ENCODE measurements around the gene TMEM220.

TMEM220 gene

DNA sequence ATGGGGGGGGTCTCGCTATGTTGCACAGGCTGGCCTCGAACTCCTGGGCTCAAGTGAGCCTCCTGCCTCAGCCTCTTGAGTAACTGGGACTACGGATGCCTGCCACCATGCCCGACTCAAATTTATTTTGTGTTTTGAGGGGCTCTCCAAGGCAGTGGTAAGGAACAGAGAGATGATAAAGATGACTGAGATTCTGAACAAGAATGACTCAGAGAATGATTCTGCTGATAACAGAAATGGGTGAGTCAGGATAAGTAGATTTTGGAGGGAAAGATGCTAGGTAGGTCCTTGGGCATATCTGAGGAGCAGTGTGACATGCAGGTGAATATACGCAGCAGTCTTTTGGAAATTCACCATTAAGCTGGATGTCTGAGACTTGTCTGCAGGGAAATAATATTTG is 2.6 kb downstream of the TMEM220 start:
- TF ChIP-seq SUZ12 (IDR thresholded peaks at IDR 0.05; ENCODE audit: extremely low read depth, insufficient read depth, insufficient read length) (no peak), YY1 (IDR thresholded peaks at IDR 0.05; ENCODE audit: insufficient read depth, insufficient read length) (no peak), ZNF274 (IDR thresholded peaks at IDR 0.05; ENCODE audit: low read depth, low read length) (no peak)
- H3K4me3 ChIP-seq (ENCODE audit: insufficient read length, low read depth), result no peak overlapping the region
- DNase-seq (ENCODE audit: low read depth, low spot score), result no peak

DNA sequence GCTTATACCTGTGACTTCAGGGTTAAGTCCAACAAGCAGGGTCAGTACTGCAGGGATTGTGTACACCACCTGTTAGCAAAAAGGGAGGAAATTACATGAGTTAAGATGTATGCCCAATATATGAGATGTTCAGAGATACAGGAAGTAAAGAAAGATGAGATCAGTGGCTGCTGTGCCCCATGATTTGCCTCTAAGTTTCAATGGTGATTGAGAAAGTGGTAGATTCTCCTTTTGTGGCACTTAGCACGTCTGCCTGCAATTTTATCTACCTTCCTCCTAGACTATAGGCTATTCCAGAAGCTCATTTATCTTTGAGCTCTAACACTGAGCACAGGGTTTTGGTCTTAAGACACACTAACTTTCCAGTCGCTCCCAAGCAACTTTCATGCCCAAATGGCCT is 3.6 kb downstream of the TMEM220 start:
- TF ChIP-seq YY1 (IDR thresholded peaks at IDR 0.05; ENCODE audit: insufficient read depth, insufficient read length) (no peak), SUZ12 (IDR thresholded peaks at IDR 0.05; ENCODE audit: extremely low read depth, insufficient read depth, insufficient read length) (no peak), ZNF274 (IDR thresholded peaks at IDR 0.05; ENCODE audit: low read depth, low read length) (no peak)
- peaks cover 7% of the 10 kb centered on the region for H3K27me3 ChIP-seq (ENCODE audit: insufficient read depth, insufficient read length)
- DNase-seq (ENCODE audit: low read depth, low spot score), result no peak
- H3K9ac ChIP-seq (ENCODE audit: insufficient read length, low read depth), result no peak overlapping the region
- H3K4me3 ChIP-seq (ENCODE audit: insufficient read length, low read depth), result no peak overlapping the region
- H3K4me1 ChIP-seq (ENCODE audit: insufficient read depth, insufficient read length), result no peaks in the 10 kb centered on the region
- peaks cover 16% of the 10 kb centered on the region for H3K36me3 ChIP-seq (ENCODE audit: insufficient read depth, insufficient read length, low read length)
- no peaks in the 10 kb centered on the region for H3K9me3 ChIP-seq (ENCODE audit: insufficient read depth, low read length)

More for the DNA sequence above, 2.6 kb downstream of the TMEM220 start:
- peaks cover 7% of the 10 kb centered on the region for H3K27me3 ChIP-seq (ENCODE audit: insufficient read depth, insufficient read length)
- no peak overlapping the region for H3K9ac ChIP-seq (ENCODE audit: insufficient read length, low read depth)
- H3K36me3 ChIP-seq (ENCODE audit: insufficient read depth, insufficient read length, low read length), result peaks cover 16% of the 10 kb centered on the region
- peaks cover 2% of the 10 kb centered on the region for H3K4me1 ChIP-seq (ENCODE audit: insufficient read depth, insufficient read length)
- no peaks in the 10 kb centered on the region for H3K9me3 ChIP-seq (ENCODE audit: insufficient read depth, low read length)

DNA sequence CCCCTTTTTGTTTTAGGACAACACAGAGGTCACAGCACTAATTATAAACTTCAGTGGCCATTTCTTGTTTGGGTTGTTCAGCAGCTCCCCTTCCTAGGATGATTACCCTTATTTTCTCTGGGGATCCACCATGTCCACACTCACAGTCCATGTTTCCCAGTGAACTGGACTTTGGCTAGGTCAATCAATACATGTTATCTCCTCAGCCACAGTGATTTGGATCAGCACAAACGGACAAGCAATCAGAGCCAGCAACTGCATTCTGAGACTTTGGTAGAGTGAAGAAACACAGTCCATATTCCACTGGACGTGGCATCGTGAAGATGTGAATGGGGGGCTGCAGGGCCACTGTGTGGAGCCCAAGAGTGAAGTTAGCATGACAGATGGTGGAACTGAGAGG is 4.6 kb downstream of the TMEM220 start:
- TF ChIP-seq ZNF274 (IDR thresholded peaks at IDR 0.05; ENCODE audit: low read depth, low read length), result no peak
- no peak for TF ChIP-seq SUZ12 (IDR thresholded peaks at IDR 0.05; ENCODE audit: extremely low read depth, insufficient read depth, insufficient read length)
- TF ChIP-seq YY1 (IDR thresholded peaks at IDR 0.05; ENCODE audit: insufficient read depth, insufficient read length), result no peak
- DNase-seq (ENCODE audit: low read depth, low spot score), result no peak
- Histone ChIP-seq H3K9ac (ENCODE audit: insufficient read length, low read depth) (no peak overlapping the region), H3K27me3 (ENCODE audit: insufficient read depth, insufficient read length) (peaks cover 7% of the 10 kb centered on the region), H3K4me3 (ENCODE audit: insufficient read length, low read depth) (no peak overlapping the region), H3K4me1 (ENCODE audit: insufficient read depth, insufficient read length) (no peaks in the 10 kb centered on the region), H3K9me3 (ENCODE audit: insufficient read depth, low read length) (no peaks in the 10 kb centered on the region), H3K36me3 (ENCODE audit: insufficient read depth, insufficient read length, low read length) (peaks cover 16% of the 10 kb centered on the region)

DNA sequence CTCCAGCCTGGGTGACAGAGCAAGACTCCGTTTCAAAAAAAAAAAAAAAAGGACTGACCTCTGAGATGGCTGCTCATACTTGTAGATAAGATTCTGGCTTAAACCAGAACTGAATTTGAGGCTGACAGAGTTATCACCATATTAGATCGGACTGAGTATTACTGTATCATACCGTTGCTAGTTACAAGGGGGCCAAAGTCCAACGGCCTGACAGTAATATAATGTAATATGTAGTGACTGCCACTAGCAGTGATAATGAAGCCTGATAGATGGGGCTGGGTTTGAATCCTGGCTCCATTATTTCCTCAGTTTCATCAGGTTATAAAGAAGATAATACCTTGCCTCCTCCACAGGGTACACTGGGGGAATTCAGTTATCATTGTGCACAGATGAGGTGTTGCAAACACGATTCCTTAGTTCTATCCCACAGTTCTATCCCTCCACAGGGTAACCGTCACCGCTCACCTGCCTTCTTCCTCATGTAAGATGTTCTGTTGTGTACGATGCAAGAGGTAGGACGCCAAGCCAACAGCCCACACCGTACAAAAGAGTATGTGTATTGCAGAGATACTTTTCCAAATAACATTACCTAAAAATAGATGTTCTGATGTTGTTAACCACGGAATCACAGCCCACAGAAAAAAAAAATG is 5.2 kb downstream of the TMEM220 start:
- no peak overlapping the region for H3K9ac ChIP-seq (ENCODE audit: insufficient read length, low read depth)
- H3K9me3 ChIP-seq (ENCODE audit: insufficient read depth, low read length), result no peaks in the 10 kb centered on the region
- no peak for TF ChIP-seq YY1 (IDR thresholded peaks at IDR 0.05; ENCODE audit: insufficient read depth, insufficient read length)
- TF ChIP-seq ZNF274 (IDR thresholded peaks at IDR 0.05; ENCODE audit: low read depth, low read length), result no peak
- TF ChIP-seq SUZ12 (IDR thresholded peaks at IDR 0.05; ENCODE audit: extremely low read depth, insufficient read depth, insufficient read length), result no peak
- H3K4me3 ChIP-seq (ENCODE audit: insufficient read length, low read depth), result no peak overlapping the region
- no peak for DNase-seq (ENCODE audit: low read depth, low spot score)
- H3K27me3 ChIP-seq (ENCODE audit: insufficient read depth, insufficient read length), result peaks cover 7% of the 10 kb centered on the region
- H3K4me1 ChIP-seq (ENCODE audit: insufficient read depth, insufficient read length), result no peaks in the 10 kb centered on the region
- H3K36me3 ChIP-seq (ENCODE audit: insufficient read depth, insufficient read length, low read length), result peaks cover 16% of the 10 kb centered on the region

DNA sequence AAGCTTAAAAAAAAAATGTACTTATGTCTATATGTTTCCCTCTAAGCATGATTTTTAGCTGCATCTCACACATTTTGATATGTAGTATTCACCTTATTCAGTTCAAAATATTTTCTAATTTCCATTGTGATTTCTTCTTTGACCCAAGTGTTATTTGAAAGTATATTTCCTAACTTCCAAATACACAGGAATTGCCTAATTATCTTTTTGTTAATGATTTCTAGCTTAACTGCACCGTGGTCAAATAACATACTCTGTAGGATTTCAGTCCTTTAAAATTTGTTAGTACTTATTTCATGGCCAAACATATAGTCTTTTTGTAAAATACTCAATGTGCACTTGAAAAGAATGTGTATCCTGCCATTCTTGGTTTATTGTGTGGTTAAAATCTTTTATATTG is 11.3 kb downstream of the TMEM220 start:
- no peaks in the 10 kb centered on the region for H3K4me1 ChIP-seq (ENCODE audit: insufficient read depth, insufficient read length)
- DNase-seq (ENCODE audit: low read depth, low spot score), result no peak
- peaks cover 3% of the 10 kb centered on the region for H3K36me3 ChIP-seq (ENCODE audit: insufficient read depth, insufficient read length, low read length)
- H3K27me3 ChIP-seq (ENCODE audit: insufficient read depth, insufficient read length), result no peaks in the 10 kb centered on the region
- no peak overlapping the region for H3K4me3 ChIP-seq (ENCODE audit: insufficient read length, low read depth)
- no peaks in the 10 kb centered on the region for H3K9me3 ChIP-seq (ENCODE audit: insufficient read depth, low read length)
- TF ChIP-seq SUZ12 (IDR thresholded peaks at IDR 0.05; ENCODE audit: extremely low read depth, insufficient read depth, insufficient read length), result no peak
- TF ChIP-seq ZNF274 (IDR thresholded peaks at IDR 0.05; ENCODE audit: low read depth, low read length), result no peak
- TF ChIP-seq YY1 (IDR thresholded peaks at IDR 0.05; ENCODE audit: insufficient read depth, insufficient read length), result no peak
- H3K9ac ChIP-seq (ENCODE audit: insufficient read length, low read depth), result no peak overlapping the region

DNA sequence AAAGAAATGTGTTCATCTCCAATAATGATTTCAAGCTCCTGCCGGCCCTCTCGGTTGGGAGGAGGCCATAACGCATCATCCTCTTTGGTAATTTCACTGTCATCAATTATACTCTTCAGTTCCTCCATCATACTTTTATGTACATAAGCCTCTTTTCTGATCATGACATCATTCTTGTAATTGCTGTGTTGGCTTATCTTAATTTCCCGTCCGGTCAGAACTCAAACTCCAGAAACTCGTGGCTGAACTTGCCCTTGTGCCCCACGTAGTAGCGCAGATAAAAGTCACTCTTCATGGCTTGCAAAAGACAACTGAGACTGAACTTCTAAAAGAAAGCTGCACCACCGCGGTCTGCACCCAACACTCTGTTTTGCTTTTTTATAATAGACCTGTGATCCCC is 13.6 kb downstream of the TMEM220 start:
- TF ChIP-seq YY1 (IDR thresholded peaks at IDR 0.05; ENCODE audit: insufficient read depth, insufficient read length) (no peak), ZNF274 (IDR thresholded peaks at IDR 0.05; ENCODE audit: low read depth, low read length) (no peak), SUZ12 (IDR thresholded peaks at IDR 0.05; ENCODE audit: extremely low read depth, insufficient read depth, insufficient read length) (no peak)
- H3K27me3 ChIP-seq (ENCODE audit: insufficient read depth, insufficient read length), result no peaks in the 10 kb centered on the region
- no peak for DNase-seq (ENCODE audit: low read depth, low spot score)
- no peak overlapping the region for H3K4me3 ChIP-seq (ENCODE audit: insufficient read length, low read depth)
- H3K9me3 ChIP-seq (ENCODE audit: insufficient read depth, low read length), result no peaks in the 10 kb centered on the region
- no peak overlapping the region for H3K9ac ChIP-seq (ENCODE audit: insufficient read length, low read depth)
- peaks cover 16% of the 10 kb centered on the region for H3K36me3 ChIP-seq (ENCODE audit: insufficient read depth, insufficient read length, low read length)
- no peaks in the 10 kb centered on the region for H3K4me1 ChIP-seq (ENCODE audit: insufficient read depth, insufficient read length)

DNA sequence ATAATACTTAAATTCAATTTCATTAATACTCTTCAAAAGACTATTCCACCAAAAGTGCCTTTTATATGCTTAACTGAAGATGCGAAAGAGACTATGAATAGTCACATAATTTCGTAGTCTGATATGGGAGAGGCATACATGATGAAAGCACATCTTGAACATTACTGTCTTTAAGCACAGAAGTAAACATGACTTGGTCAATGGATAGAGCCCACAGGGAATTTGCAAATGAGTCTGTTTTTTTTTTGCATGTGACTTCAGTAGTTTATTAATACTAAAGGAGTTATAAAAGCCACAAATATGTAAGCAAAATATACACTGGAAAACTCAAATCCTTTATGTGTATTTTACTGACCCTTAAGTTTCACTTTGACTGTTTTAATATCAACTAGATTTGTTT is 16.5 kb downstream of the TMEM220 start:
- TF ChIP-seq YY1 (IDR thresholded peaks at IDR 0.05; ENCODE audit: insufficient read depth, insufficient read length), result no peak
- TF ChIP-seq SUZ12 (IDR thresholded peaks at IDR 0.05; ENCODE audit: extremely low read depth, insufficient read depth, insufficient read length), result no peak
- no peak for TF ChIP-seq ZNF274 (IDR thresholded peaks at IDR 0.05; ENCODE audit: low read depth, low read length)
- no peak for DNase-seq (ENCODE audit: low read depth, low spot score)
- Histone ChIP-seq H3K27me3 (ENCODE audit: insufficient read depth, insufficient read length) (no peaks in the 10 kb centered on the region), H3K36me3 (ENCODE audit: insufficient read depth, insufficient read length, low read length) (peaks cover 36% of the 10 kb centered on the region), H3K9ac (ENCODE audit: insufficient read length, low read depth) (no peak overlapping the region), H3K9me3 (ENCODE audit: insufficient read depth, low read length) (no peaks in the 10 kb centered on the region), H3K4me3 (ENCODE audit: insufficient read length, low read depth) (no peak overlapping the region), H3K4me1 (ENCODE audit: insufficient read depth, insufficient read length) (no peaks in the 10 kb centered on the region)

Data from NT2/D1 (cell line).